K562 (cell line): Measurements from ENCODE around the gene ABCC5. TPM values are rescaled to one million over a fixed set of nuclear protein-coding genes. Genes with fewer than 3 reads are reported as not detected.

Experiments used
- ATAC-seq: fragments of 200-7000 bp; cut with Tn5 transposase; 3 replicates; pipeline ENCODE4 v1.9.1; 2020; ENCODE audit warnings: moderate library complexity
- BruUV-seq: library from RNA; stranded (reverse); fragments of 400-500 nt; replicated peaks from 2 replicates; lab custom pipeline; 2021; lab: Mats Ljungman, UMichigan
- CTCF ChIA-PET: fragments of 300-600 bp; formaldehyde crosslinking; extraction: SDS; loops from one replicate; lab custom pipeline; 2021; ENCODE audit warnings: low intra/inter-chr PET ratio; lab: Yijun Ruan, JAX
- POLR2A ChIA-PET: fragments of 300-600, 350-650 bp; sonication (Branson Sonifier 250); formaldehyde crosslinking; extraction: SDS; loops from one replicate; lab custom pipeline; 2021; ENCODE audit warnings: antibody characterized with exemption, inconsistent platforms; lab: Yijun Ruan, JAX
- DNase-seq, 4 experiments: peaks; one replicate each; pipeline versions ENCODE4 v3.0.0 to v3.0.0-alpha.2; 2011 to 2018; ENCODE audit warnings: low spot score in 3 of 4, mixed read lengths in 3 of 4; ENCODE audit errors: extremely low read depth in 1 of 4
- FAIRE-seq: peaks from 2 replicates; lab custom pipeline; 2011; peaks lifted over from hg19 to GRCh38; lab: Jason Lieb, UNC
- H2AFZ ChIP-seq: 2 replicates; pipeline ENCODE4 v1.6.0; 2011; ENCODE audit warnings: low read depth, low read length, control low read depth, inconsistent platforms
- H3K27ac ChIP-seq: fragments of 200-600 bp; 3 replicates; pipeline ENCODE4 v1.8.0; 2011; ENCODE audit warnings: low read depth, mild to moderate bottlenecking, control low read depth, inconsistent platforms, low read length, moderate library complexity, mixed read lengths; ENCODE audit errors: extremely low read depth
- H3K27me3 ChIP-seq, 2 experiments: fragments of 300-600 bp in 1 of 2; 2 replicates in 1 of 2; 3 replicates in 1 of 2; pipeline versions ENCODE4 v1.6.0 to v1.8.0; 2011; ENCODE audit warnings: inconsistent platforms in 2 of 2, low read length in 2 of 2, mild to moderate bottlenecking in 1 of 2, mixed read lengths in 1 of 2, moderate library complexity in 1 of 2; ENCODE audit not compliant: control insufficient read depth in 2 of 2, insufficient read depth in 2 of 2
- H3K36me3 ChIP-seq: fragments of 300-600 bp; 3 replicates; pipeline ENCODE4 v1.8.0; 2011; ENCODE audit warnings: mild to moderate bottlenecking, low read length, inconsistent platforms; ENCODE audit not compliant: control insufficient read depth, insufficient read depth
- H3K4me1 ChIP-seq, 2 experiments: fragments of 200-600 bp in 1 of 2; replicated peaks in 1 of 2; 2 replicates in 1 of 2; 3 replicates in 1 of 2; pipeline versions ENCODE4 v1.5.1 to v1.8.0; 2011; ENCODE audit warnings: inconsistent platforms in 2 of 2, low read length in 2 of 2, mild to moderate bottlenecking in 1 of 2, mixed read lengths in 1 of 2, moderate library complexity in 1 of 2; ENCODE audit not compliant: control insufficient read depth in 2 of 2, insufficient read depth in 2 of 2
- H3K4me2 ChIP-seq: 2 replicates; pipeline ENCODE4 v1.6.1; 2011; ENCODE audit warnings: low read length, control low read depth, inconsistent platforms, mixed read lengths; ENCODE audit not compliant: insufficient read depth
- H3K4me3 ChIP-seq: fragments of 200-600 bp; sonication (generic), shearing (Covaris generic); 2 replicates; pipeline ENCODE4 v1.5.1; 2016; ENCODE audit warnings: control low read depth, inconsistent platforms
- H3K79me2 ChIP-seq: fragments of 200-600 bp; 3 replicates; pipeline ENCODE4 v1.8.0; 2011; ENCODE audit warnings: low read length, inconsistent platforms; ENCODE audit not compliant: control insufficient read depth, insufficient read depth
- H3K9ac ChIP-seq, 2 experiments: 2 replicates each; pipeline versions ENCODE4 v1.6.0 to v1.6.1; 2011; ENCODE audit warnings: low read depth in 2 of 2, low read length in 2 of 2, control low read depth in 1 of 2, inconsistent platforms in 1 of 2, mild to moderate bottlenecking in 1 of 2, mixed read lengths in 1 of 2; ENCODE audit not compliant: insufficient read depth in 1 of 2
- H3K9me1 ChIP-seq: one replicate; pipeline ENCODE4 v1.6.0; 2011; ENCODE audit warnings: inconsistent platforms, mild to moderate bottlenecking, low read length, moderate library complexity; ENCODE audit not compliant: control insufficient read depth, insufficient read depth
- H3K9me3 ChIP-seq: replicated peaks from 2 replicates; pipeline ENCODE4 v1.5.1; 2011; ENCODE audit warnings: low read depth, low read length, inconsistent platforms; ENCODE audit not compliant: control insufficient read depth, insufficient read depth
- H4K20me1 ChIP-seq: replicated peaks from 2 replicates; pipeline ENCODE4 v1.6.1; 2011; ENCODE audit warnings: low read length, inconsistent platforms, mixed read lengths; ENCODE audit not compliant: control insufficient read depth, insufficient read depth
- ESRRB ChIP-seq: fragments of 250-450 bp; sonication (Bioruptor Pico); IDR thresholded peaks from 2 replicates; pipeline ENCODE4 v1.5.0; 2020; ENCODE audit warnings: mild to moderate bottlenecking, moderate library complexity, borderline replicate concordance
- KHSRP ChIP-seq: fragments of 450-650 bp; IDR thresholded peaks from 2 replicates; pipeline ENCODE4 v1.6.1; 2017
- NBN ChIP-seq: fragments of 450-650 bp; IDR thresholded peaks from 2 replicates; pipeline ENCODE4 v1.6.1; 2016; ENCODE audit warnings: low read depth, mild to moderate bottlenecking
- NFXL1 ChIP-seq: fragments of 450-650 bp; formaldehyde crosslinking; IDR thresholded peaks from 2 replicates; pipeline ENCODE4 v1.4.0; 2021; ENCODE audit warnings: mild to moderate bottlenecking
- RBBP5 ChIP-seq: fragments of 200-600 bp; sonication (generic); IDR thresholded peaks from 2 replicates; pipeline ENCODE4 v1.6.1; 2012; ENCODE audit warnings: borderline replicate concordance, mild to moderate bottlenecking, low read length, control low read depth, inconsistent platforms; ENCODE audit not compliant: insufficient read depth, poor library complexity, severe bottlenecking
- SNIP1 ChIP-seq: fragments of 450-650 bp; IDR thresholded peaks from 2 replicates; pipeline ENCODE4 v1.7.1; 2017; ENCODE audit warnings: low read depth, mild to moderate bottlenecking
- SUPT5H ChIP-seq: fragments of 450-650 bp; IDR thresholded peaks from 2 replicates; pipeline ENCODE4 v1.6.1; 2016
- TCF7L2 ChIP-seq: fragments of 150-350 bp; IDR thresholded peaks from 2 replicates; pipeline ENCODE4 v1.6.1; 2016; ENCODE audit warnings: low read depth, mild to moderate bottlenecking, low read length, moderate library complexity
- ZFP36 ChIP-seq: fragments of 150-350 bp; IDR thresholded peaks from 2 replicates; pipeline ENCODE4 v1.6.1; 2018; ENCODE audit warnings: low read length, low read depth; ENCODE audit not compliant: partially characterized antibody
- ZNF24 ChIP-seq: fragments of 450-650 bp; IDR thresholded peaks from 2 replicates; pipeline ENCODE4 v1.6.1; 2016
- ZNF3 ChIP-seq: fragments of 250-450 bp; sonication (Bioruptor Pico); IDR thresholded peaks from 2 replicates; pipeline ENCODE4 v1.5.0; 2021; ENCODE audit warnings: mild to moderate bottlenecking, moderate library complexity
- WGBS: fragments of 100-300 bp; shearing (Covaris generic); methylation state at CpG from one replicate; pipeline ENCODE4 v1.1.6; 2016; ENCODE audit warnings: low coverage, mixed read lengths; ENCODE audit not compliant: insufficient coverage; ENCODE audit errors: missing lambda C conversion rate; 5-methylcytosine and 5-hydroxymethylcytosine counted together
- in situ Hi-C: fragments of 300-500 bp; cut with MboI; formaldehyde crosslinking; loops from 4 replicates; pipeline ENCODE4 v1.15.0; 2018; ENCODE audit warnings: inconsistent platforms, mixed read lengths
- intact Hi-C: fragments of 100-400 bp; cut with micrococcal nuclease; formaldehyde crosslinking; loops from 2 replicates; pipeline ENCODE4 v1.14.2; 2022
- polyA plus RNA-seq, 8 experiments: library from polyadenylated mRNA; depleted of rRNA in 4 of 8; stranded (reverse) in 5 of 8; unstranded in 3 of 8; fragments of >200 nt; fragmentation: Nextera tagmentation in 2 of 8; fragmentation: Illumina TruSeq in 1 of 8; extraction: Ambion mirVana in 2 of 8; extraction: Trizol in 1 of 8; gene quantifications; 2 replicates each; pipeline versions ENCODE4 v1.2.1 to v1.2.3, GENCODE V29; 2011 to 2014; ENCODE audit warnings: inconsistent platforms in 1 of 8, missing spikeins in 1 of 8
- total RNA-seq, 7 experiments: library from RNA; depleted of rRNA in 6 of 7; stranded (reverse); fragments of >200 nt in 6 of 7; fragmentation: Illumina TruSeq in 2 of 7; extraction: Trizol in 2 of 7; gene quantifications; 2 replicates each; pipeline versions ENCODE4 v1.2.1 to v1.2.3, GENCODE V29; 2011 to 2021; ENCODE audit warnings: low replicate concordance in 1 of 7
- TF ChIP-seq, protein P1 (sequence below): sonication (generic); formaldehyde crosslinking; IDR thresholded peaks from 2 replicates; pipeline ENCODE4 v1.8.0; 2022; ENCODE audit warnings: mild to moderate bottlenecking, missing genetic modification reagents, borderline replicate concordance
- TF ChIP-seq, protein P2 (sequence below): sonication (generic); formaldehyde crosslinking; IDR thresholded peaks from 2 replicates; pipeline ENCODE4 v1.8.1; 2023; ENCODE audit warnings: mild to moderate bottlenecking, missing genetic modification reagents
- TF ChIP-seq, protein P3 (sequence below): fragments of 250-450 bp; sonication (Bioruptor Pico); IDR thresholded peaks from 2 replicates; pipeline ENCODE4 v1.4.0; 2020; ENCODE audit warnings: mild to moderate bottlenecking, moderate library complexity

Gene ABCC5
- total and polyA plus RNA-seq, 9 of the 15 experiments (the other 6 are each of a cell fraction or from before 2014, with no cell fraction given): 22.0 to 53.0 (median 41.9) TPM

DNA sequence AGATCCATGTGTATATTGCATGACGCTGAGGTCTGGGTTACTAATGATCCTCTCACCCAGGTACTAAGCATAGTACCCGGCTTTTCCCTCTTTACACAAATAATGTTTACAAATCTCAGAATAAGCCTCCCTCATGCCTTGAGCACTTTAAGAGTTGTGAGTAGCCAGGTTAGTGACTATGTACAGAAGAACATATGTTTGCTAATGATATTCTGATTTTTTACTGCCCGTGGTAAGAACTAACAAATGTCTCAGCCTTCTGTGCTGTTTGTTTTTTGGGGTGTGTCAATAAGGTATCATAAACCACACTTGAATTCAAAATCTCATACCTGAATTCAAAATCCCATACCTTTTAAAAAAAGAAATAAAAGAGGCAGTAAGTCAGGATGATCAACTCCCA is 59.5 kb downstream of the ABCC5 start (continued):
- no peak for TF ChIP-seq ZFP36

DNA sequence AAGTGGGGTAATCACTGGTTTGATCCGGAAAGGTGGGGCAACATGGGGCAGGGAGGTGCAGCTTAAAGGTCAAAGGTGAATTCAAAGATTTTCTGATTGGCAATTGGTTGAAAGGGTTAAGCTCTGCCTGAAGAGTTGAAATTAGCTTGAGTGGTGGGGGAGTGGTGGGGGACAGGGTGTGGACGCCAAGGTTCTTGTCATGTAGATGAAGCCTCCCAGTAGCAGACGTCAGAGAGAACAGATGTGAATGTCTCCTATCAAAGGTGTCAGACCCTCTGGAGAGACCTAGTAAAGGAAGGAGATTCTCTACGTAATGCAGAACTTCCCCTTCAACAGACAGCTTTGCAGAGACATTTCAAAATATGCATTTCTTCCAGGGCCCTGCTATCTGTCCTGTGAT is 62.8 kb downstream of the ABCC5 start:
- FAIRE-seq (no peak), ATAC-seq (no peak), DNase-seq (no peak)
- Histone ChIP-seq H3K27me3 (no peaks in the 10 kb centered on the region; a peak in 1 of 5 replicates), H4K20me1 (no peaks in the 10 kb centered on the region), H3K27ac (no peak overlapping the region), H3K4me2 (no peak overlapping the region), H3K36me3 (peaks cover 78% of the 10 kb centered on the region), H3K4me3 (no peak overlapping the region), H3K9me1 (no peaks in the 10 kb centered on the region), H3K79me2 (no peaks in the 10 kb centered on the region), H3K9ac (no peak overlapping the region), H2AFZ (no peak overlapping the region), H3K4me1 (no peaks in the 10 kb centered on the region; a peak in 1 of 5 replicates), H3K9me3 (peaks cover 10% of the 10 kb centered on the region)
- CTCF ChIA-PET: no interaction called here
- intact Hi-C loops (no loop called here), in situ Hi-C loops (no loop called here)
- 78% methylated on average over 4 of the region's 4 CpGs for WGBS
- no TSS peak for BruUV-seq
- POLR2A ChIA-PET: no interaction called here
- TF ChIP-seq NBN (no peak), TCF7L2 (no peak), SNIP1 (no peak), ZNF24 (no peak), ZNF3 (no peak), RBBP5 (no peak), ESRRB (CRISPR knock-in tag) (no peak), KHSRP (no peak), NFXL1 (CRISPR knock-in tag) (no peak), SUPT5H (no peak)
- TF ChIP-seq, protein P1, sequence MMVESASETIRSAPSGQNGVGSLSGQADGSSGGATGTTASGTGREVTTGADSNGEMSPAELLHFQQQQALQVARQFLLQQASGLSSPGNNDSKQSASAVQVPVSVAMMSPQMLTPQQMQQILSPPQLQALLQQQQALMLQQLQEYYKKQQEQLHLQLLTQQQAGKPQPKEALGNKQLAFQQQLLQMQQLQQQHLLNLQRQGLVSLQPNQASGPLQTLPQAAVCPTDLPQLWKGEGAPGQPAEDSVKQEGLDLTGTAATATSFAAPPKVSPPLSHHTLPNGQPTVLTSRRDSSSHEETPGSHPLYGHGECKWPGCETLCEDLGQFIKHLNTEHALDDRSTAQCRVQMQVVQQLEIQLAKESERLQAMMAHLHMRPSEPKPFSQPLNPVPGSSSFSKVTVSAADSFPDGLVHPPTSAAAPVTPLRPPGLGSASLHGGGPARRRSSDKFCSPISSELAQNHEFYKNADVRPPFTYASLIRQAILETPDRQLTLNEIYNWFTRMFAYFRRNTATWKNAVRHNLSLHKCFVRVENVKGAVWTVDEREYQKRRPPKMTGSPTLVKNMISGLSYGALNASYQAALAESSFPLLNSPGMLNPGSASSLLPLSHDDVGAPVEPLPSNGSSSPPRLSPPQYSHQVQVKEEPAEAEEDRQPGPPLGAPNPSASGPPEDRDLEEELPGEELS (CRISPR knock-in tag): no peak
- TF ChIP-seq, protein P2, sequence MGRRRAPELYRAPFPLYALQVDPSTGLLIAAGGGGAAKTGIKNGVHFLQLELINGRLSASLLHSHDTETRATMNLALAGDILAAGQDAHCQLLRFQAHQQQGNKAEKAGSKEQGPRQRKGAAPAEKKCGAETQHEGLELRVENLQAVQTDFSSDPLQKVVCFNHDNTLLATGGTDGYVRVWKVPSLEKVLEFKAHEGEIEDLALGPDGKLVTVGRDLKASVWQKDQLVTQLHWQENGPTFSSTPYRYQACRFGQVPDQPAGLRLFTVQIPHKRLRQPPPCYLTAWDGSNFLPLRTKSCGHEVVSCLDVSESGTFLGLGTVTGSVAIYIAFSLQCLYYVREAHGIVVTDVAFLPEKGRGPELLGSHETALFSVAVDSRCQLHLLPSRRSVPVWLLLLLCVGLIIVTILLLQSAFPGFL (CRISPR knock-in tag): no peak
- TF ChIP-seq, protein P3, sequence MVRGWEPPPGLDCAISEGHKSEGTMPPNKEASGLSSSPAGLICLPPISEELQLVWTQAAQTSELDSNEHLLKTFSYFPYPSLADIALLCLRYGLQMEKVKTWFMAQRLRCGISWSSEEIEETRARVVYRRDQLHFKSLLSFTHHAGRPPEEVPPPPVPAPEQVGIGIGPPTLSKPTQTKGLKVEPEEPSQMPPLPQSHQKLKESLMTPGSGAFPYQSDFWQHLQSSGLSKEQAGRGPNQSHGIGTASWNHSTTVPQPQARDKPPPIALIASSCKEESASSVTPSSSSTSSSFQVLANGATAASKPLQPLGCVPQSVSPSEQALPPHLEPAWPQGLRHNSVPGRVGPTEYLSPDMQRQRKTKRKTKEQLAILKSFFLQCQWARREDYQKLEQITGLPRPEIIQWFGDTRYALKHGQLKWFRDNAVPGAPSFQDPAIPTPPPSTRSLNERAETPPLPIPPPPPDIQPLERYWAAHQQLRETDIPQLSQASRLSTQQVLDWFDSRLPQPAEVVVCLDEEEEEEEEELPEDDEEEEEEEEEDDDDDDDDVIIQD (CRISPR knock-in tag): no peak
